ENCODE results near the gene NGEF. TPM values are rescaled to one million over a fixed set of nuclear protein-coding genes. Genes with fewer than 3 reads are reported as not detected.
A peak's percentile ranks its signal among the peaks of the same experiment; 100 is the strongest.

The NGEF gene
- total and polyA plus RNA-seq, 12 donors = 10.1 to 467 (median 46.1) TPM

GRCh38 chr2:232882505-232883115 lies 130.4 kb downstream of the NGEF start:
- TF ChIP-seq POLR2A (IDR thresholded peaks at IDR 0.05) = no peak
- no peak for TF ChIP-seq CTCF (IDR thresholded peaks at IDR 0.05)
- DNase-seq = no peak
- no peaks in the 10 kb centered on the region for H3K36me3 ChIP-seq (replicated peaks in 1 of 2)
- no peak overlapping the region for H3K4me3 ChIP-seq
- no peaks in the 10 kb centered on the region for H3K9me3 ChIP-seq (replicated peaks in 1 of 3)
- H3K4me1 ChIP-seq (replicated peaks in 1 of 2) = no peaks in the 10 kb centered on the region
- intact Hi-C loops (cut with DNase I) = no loop called here
- H3K27ac ChIP-seq = no peak overlapping the region
- 89 to 93% (median 92%) methylated on average over 8 to 20 of the region's 20 CpGs for WGBS, 4 donors
- no peaks in the 10 kb centered on the region for H3K27me3 ChIP-seq

- Histone ChIP-seq H3K4me3 (no peak overlapping the region), H3K27me3 (no peaks in the 10 kb centered on the region), H3K36me3 (replicated peaks in 1 of 2) (no peaks in the 10 kb centered on the region), H3K9me3 (replicated peaks in 1 of 3) (no peaks in the 10 kb centered on the region), H3K27ac (no peak overlapping the region), H3K4me1 (replicated peaks in 1 of 2) (peaks cover 0 to 1% of the 10 kb centered on the region in 2 donors)
- WGBS, 4 donors = 92 to 95% (median 92%) methylated on average over 13 to 17 of the region's 17 CpGs; no CpG with 5 or more reads in 1 of the 4 donors
- intact Hi-C loops (cut with DNase I) = no loop called here
- peak in 1 of 7 donors; percentile 0 for DNase-seq
- TF ChIP-seq CTCF (IDR thresholded peaks at IDR 0.05) (no peak), POLR2A (IDR thresholded peaks at IDR 0.05) (no peak)
Measured at GRCh38 chr2:232882085-232882484, 131.0 kb downstream of the NGEF start.

GRCh38 chr2:232880764-232881351 lies 132.2 kb downstream of the NGEF start:
- Histone ChIP-seq H3K4me3 (no peak overlapping the region), H3K36me3 (replicated peaks in 1 of 2) (no peaks in the 10 kb centered on the region), H3K27ac (no peak overlapping the region), H3K9me3 (replicated peaks in 1 of 3) (no peaks in the 10 kb centered on the region), H3K4me1 (replicated peaks in 1 of 2) (peaks cover 1 to 8% of the 10 kb centered on the region in 2 donors), H3K27me3 (no peaks in the 10 kb centered on the region)
- intact Hi-C loops (cut with DNase I) = no loop called here
- TF ChIP-seq CTCF (IDR thresholded peaks at IDR 0.05) (no peak), POLR2A (IDR thresholded peaks at IDR 0.05) (no peak)
- 80 to 85% (median 81%) methylated on average over 1 to 17 of the region's 17 CpGs for WGBS, 4 donors
- peak in 1 of 7 donors; percentile 6 for DNase-seq

- 81 to 90% (median 87%) methylated on average over 10 to 21 of the region's 21 CpGs for WGBS, 4 donors
- Histone ChIP-seq H3K9me3 (replicated peaks in 1 of 3) (no peaks in the 10 kb centered on the region), H3K27ac (no peak overlapping the region), H3K4me3 (no peak overlapping the region), H3K4me1 (replicated peaks in 1 of 2) (peaks cover 4 to 13% of the 10 kb centered on the region in 2 donors), H3K27me3 (no peaks in the 10 kb centered on the region), H3K36me3 (replicated peaks in 1 of 2) (no peaks in the 10 kb centered on the region)
- intact Hi-C loops (cut with DNase I) = no loop called here
- no peak for TF ChIP-seq POLR2A (IDR thresholded peaks at IDR 0.05)
- TF ChIP-seq CTCF (IDR thresholded peaks at IDR 0.05) = no peak
- DNase-seq = peak in 1 of 7 donors; percentile 11
Measured at GRCh38 chr2:232879618-232880494, 133.2 kb downstream of the NGEF start.

Data from adrenal gland (tissue), 12 donors.